K562 treated with DMSO at 1 percent for 12 hours (cell line): Measurements from ENCODE around the gene JPT2. TPM values are rescaled to one million over a fixed set of nuclear protein-coding genes. Genes with fewer than 3 reads are reported as not detected.

Experiments used
- total RNA-seq: library from RNA; unstranded; fragments of 300-600 nt; gene quantifications from 2 replicates; pipeline ENCODE4 v1.2.3, GENCODE V29; 2022; ENCODE audit not compliant: insufficient read depth

Gene JPT2, protein sequence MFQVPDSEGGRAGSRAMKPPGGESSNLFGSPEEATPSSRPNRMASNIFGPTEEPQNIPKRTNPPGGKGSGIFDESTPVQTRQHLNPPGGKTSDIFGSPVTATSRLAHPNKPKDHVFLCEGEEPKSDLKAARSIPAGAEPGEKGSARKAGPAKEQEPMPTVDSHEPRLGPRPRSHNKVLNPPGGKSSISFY
- 31.3 and 62.9 TPM in 2 replicates for total RNA-seq

DNA sequence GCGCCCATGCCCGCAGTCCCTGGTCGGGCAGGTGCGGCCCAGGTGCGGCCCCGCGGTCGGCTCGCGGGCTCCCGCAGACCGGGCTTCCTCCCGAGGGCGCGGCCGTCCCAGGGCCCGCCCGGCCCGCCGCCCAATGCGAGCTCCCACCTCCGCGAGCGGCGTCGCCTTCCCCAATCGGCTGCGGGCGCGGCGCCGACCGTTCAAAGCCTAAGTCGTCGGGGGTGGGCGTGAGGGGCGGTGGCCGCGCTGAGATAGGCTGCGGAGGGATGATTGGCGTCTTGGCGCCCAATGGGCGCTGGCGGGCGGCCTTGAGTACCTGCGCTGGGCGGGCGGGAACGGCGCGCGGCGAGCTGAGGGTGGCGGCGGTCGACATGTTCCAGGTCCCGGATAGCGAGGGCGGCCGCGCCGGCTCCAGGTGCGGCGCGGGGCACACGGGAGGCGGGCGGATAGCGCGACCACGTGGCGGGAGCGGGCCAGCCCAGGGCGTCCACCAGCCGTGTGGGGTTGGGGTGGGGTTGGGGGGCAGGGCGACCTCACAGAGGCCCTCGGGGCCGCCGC is at the start of gene JPT2:
Gene JPT2 (plus strand): TSS at position 338 of the 558 bp plus-strand sequence. CDS start 34 bp downstream, at position 372.

DNA sequence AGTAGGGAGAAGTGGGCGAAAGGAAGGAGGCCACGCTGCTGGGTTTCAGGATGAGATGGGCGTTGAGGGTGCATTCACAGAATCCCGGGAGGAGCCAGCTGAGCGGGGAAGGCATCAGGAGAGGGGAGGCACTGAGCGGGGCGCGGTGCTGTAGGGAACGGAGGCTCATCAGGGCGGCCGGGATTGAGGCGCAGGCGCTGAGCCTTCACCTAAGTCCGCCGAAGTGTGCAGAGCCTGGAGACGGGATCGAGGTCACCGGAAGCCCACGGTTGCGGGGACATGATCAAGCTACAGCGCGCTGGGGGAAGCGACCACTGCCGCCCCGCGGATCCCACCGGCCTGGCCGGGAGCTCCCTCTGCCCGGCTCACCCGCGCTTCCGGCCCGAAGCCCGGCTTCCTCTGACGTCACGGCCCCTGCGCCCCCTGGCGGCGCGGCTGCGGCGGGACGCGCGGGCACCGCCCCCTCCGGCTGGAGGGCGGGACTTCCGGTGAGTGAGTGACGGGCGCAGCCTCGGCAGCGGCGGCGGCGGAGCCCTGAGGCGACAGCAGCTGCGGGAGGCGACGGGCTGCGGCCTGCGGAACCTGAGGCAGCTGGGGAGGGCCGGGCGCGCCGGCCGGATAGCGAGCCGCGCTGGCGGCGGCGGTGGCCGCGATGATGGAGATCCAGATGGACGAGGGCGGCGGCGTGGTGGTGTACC is 27.8 kb downstream of the JPT2 start, which contains the start of gene MAPK8IP3:
Gene MAPK8IP3 (plus strand): TSS at position 508 of the 698 bp plus-strand sequence. CDS start 145 bp downstream, at position 653.

Other genes starting within 250 kb of the JPT2 start
- gene PERCC1, start 247.2 kb upstream of the JPT2 start, total RNA-seq: not detected in 2 replicates
- gene CCDC154, start 233.7 kb upstream of the JPT2 start, total RNA-seq: 2.0 and 2.4 TPM in 2 replicates
- gene CLCN7, start 203.3 kb upstream of the JPT2 start, total RNA-seq: 93.1 and 166 TPM in 2 replicates
- gene PTX4, start 189.3 kb upstream of the JPT2 start, total RNA-seq: not detected in 2 replicates
- 39.8 and 54.2 TPM in 2 replicates for gene TELO2, start 184.9 kb upstream of the JPT2 start, total RNA-seq
- gene TMEM204, start 144.6 kb upstream of the JPT2 start, total RNA-seq: not detected in 2 replicates
- gene IFT140, start 66.2 kb upstream of the JPT2 start, total RNA-seq: 3.2 and 6.6 TPM in 2 replicates
- gene CRAMP1, start 65.9 kb upstream of the JPT2 start, total RNA-seq: 3.0 and 11.4 TPM in 2 replicates
- gene MAPK8IP3, start 27.9 kb downstream of the JPT2 start, total RNA-seq: 14.0 and 50.6 TPM in 2 replicates
- gene NME3, start 93.3 kb downstream of the JPT2 start, total RNA-seq: 55.4 and 83.8 TPM in 2 replicates
- gene EME2, start 94.5 kb downstream of the JPT2 start, total RNA-seq: 3.5 and 11.1 TPM in 2 replicates
- gene MRPS34, start 94.9 kb downstream of the JPT2 start, total RNA-seq: 170 and 217 TPM in 2 replicates
- 80.4 and 89.8 TPM in 2 replicates for gene SPSB3, start 104.3 kb downstream of the JPT2 start, total RNA-seq
- 119 and 185 TPM in 2 replicates for gene NUBP2, start 104.7 kb downstream of the JPT2 start, total RNA-seq
- gene IGFALS, start 115.4 kb downstream of the JPT2 start, total RNA-seq: 0.51 TPM in 1 of 2 replicates, not detected in the other
- gene HAGH, start 148.5 kb downstream of the JPT2 start, total RNA-seq: 87.9 and 95.5 TPM in 2 replicates
- 22.3 and 24.5 TPM in 2 replicates for gene FAHD1, start 148.9 kb downstream of the JPT2 start, total RNA-seq
- gene MEIOB, start 193.9 kb downstream of the JPT2 start, total RNA-seq: 35.2 and 61.4 TPM in 2 replicates
- gene HS3ST6, start 240.1 kb downstream of the JPT2 start, total RNA-seq: not detected in 2 replicates